C4-2B (cell line): ENCODE measurements around the gene USP15.

Source experiments
- ZFX ChIP-seq: fragments of 450-650 bp; IDR thresholded peaks from 2 replicates; pipeline ENCODE4 v1.6.1; 2017
- TF ChIP-seq, protein P1 (sequence below): fragments of 450-650 bp; conservative IDR thresholded peaks from 2 replicates; pipeline ENCODE4 v1.5.1; 2017; ENCODE audit warnings: mild to moderate bottlenecking

DNA sequence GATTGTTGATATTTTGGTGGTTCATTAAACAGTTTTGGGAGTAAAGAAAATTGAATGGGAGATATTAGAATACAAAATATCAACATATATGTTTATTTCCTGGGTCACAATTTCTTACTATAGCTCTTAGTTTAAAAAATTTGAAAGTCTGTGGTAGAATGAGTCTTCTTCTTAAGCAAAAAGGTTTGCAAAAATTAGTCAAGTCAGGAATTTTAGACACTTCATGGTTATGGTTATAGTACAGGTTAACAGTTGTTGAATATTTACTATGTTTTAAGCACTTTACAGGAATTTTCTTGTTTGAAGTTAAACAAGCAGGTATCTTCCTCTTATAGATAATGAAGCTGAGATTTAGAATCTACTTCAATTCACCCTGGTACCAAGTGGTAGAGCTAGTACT is 56.8 kb downstream of the USP15 start:
- TF ChIP-seq, protein P1, sequence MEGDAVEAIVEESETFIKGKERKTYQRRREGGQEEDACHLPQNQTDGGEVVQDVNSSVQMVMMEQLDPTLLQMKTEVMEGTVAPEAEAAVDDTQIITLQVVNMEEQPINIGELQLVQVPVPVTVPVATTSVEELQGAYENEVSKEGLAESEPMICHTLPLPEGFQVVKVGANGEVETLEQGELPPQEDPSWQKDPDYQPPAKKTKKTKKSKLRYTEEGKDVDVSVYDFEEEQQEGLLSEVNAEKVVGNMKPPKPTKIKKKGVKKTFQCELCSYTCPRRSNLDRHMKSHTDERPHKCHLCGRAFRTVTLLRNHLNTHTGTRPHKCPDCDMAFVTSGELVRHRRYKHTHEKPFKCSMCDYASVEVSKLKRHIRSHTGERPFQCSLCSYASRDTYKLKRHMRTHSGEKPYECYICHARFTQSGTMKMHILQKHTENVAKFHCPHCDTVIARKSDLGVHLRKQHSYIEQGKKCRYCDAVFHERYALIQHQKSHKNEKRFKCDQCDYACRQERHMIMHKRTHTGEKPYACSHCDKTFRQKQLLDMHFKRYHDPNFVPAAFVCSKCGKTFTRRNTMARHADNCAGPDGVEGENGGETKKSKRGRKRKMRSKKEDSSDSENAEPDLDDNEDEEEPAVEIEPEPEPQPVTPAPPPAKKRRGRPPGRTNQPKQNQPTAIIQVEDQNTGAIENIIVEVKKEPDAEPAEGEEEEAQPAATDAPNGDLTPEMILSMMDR, result no peak
- TF ChIP-seq ZFX, result no peak
